A172 (cell line): Measurements from ENCODE around the gene TYMP. TPM values are rescaled to one million over a fixed set of nuclear protein-coding genes. Genes with fewer than 3 reads are reported as not detected.

Source experiments
- DNase-seq: peaks from one replicate; pipeline ENCODE4 v3.0.0-alpha.2; 2015; ENCODE audit warnings: low spot score
- total RNA-seq: library from RNA; depleted of rRNA; stranded (reverse); fragments of >200 nt; shearing (Covaris generic); gene quantifications from 2 replicates; pipeline ENCODE4 v1.2.3, GENCODE V29; 2014

Gene TYMP
- total RNA-seq, 1 experiment from 2014 or later, result 0.10 TPM

GRCh38 chr22:50563413-50564160 lies 33.8 kb upstream of the TYMP start:
- no peak for DNase-seq

GRCh38 chr22:50562523-50563412 lies 33.0 kb upstream of the TYMP start, which contains the start of gene SYCE3:
TSS of gene SYCE3 (minus strand) at chr22:50562919. CDS start at chr22:50556405, 6,514 bp downstream.
- DNase-seq, result peak; percentile 78

DNA sequence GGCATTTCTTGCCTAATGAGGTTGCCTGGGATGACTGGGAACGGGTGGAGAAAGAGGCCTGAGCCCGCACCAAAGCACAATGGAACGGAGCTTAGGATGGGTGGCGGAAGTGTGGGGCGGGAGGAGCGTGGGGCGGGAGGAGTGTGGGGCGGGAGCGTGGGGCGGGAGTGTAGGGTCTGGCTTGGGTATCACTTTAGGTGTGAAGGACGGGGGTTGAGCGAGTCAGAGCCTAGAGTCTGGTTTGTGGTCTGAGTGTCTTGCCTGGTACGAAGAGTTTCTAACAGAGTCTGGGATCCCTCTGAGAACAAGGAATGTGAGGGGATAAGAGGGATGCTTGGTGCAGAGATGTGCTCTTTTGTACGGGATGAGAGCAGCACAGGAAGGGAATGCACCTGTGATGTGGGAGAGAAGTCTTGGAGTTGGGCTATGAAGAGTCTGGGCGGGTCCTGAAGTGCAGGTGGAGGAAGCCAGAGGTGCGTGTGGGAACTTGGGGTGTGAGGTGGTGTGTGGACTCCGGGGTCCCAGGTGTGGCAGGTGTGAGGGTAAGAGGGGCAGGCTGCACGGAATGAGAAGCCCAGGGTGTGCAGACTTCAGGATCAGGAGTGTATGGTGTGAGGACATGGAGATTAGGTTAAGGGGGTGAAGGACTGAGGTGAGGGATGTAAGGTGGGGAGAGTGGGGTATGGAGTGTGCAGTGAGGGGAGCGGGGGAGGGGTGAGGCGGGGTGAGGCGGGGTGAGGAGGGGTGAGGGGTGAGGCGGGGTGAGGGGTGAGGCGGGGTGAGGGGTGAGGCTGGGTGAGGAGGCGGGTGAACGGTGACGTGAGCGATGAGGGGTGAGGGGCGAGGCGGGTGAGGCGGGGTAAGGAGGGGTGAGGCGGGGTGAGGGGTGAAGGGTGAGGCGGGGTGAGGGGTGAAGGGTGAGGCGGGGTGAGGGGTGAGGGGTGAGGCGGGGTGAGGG lies 31.9 kb upstream of the TYMP start:
- DNase-seq, result no peak

DNA sequence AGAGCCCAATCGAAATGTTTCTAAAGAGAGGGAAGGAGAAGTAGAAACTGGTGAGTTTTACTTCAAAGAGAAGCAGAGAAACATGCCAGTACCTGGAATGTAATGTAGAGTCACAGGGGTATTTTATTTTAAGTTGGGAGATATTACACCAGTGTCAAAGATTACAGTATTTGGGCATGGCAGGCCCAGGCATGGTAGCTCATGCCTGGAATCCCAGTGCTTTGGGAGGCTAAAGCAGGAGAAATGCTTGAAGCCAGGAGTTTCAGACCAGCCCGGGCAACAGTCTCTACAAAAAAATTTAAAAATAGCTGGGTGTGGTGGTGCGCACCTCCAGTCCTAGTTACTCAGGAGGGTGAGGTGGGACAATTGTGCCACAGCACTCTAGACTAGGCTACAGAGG lies 30.2 kb upstream of the TYMP start:
- no peak for DNase-seq

GRCh38 chr22:50556703-50557102 lies 26.9 kb upstream of the TYMP start:
- no peak for DNase-seq

- no peak for DNase-seq
These were observed 23.5 kb upstream of the TYMP start for GRCh38 chr22:50553310-50553709.

- no peak for DNase-seq
These were observed 21.4 kb upstream of the TYMP start for GRCh38 chr22:50551160-50551752.

DNA sequence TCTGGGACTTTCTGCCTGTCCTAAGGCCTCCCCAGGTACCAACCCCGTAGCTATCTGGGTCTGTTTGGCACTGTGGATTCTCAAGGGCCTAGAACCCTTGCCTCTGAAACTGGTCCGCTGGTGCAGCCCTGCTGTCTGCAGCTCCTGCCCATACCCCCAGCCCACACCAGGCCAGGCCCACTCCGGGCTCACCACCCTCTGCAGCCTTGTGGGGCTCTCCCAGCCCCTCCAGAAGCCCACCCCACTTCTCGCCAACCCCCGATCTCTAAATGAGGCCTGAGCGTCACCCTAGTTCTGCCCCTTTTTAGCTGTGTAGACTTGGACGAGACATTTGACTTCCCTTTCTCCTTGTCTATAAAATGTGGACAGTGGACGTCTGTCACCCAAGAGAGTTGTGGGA lies 20.6 kb upstream of the TYMP start:
- no peak for DNase-seq

- DNase-seq, result no peak
These were observed 19.3 kb upstream of the TYMP start for GRCh38 chr22:50548921-50549790.

DNA sequence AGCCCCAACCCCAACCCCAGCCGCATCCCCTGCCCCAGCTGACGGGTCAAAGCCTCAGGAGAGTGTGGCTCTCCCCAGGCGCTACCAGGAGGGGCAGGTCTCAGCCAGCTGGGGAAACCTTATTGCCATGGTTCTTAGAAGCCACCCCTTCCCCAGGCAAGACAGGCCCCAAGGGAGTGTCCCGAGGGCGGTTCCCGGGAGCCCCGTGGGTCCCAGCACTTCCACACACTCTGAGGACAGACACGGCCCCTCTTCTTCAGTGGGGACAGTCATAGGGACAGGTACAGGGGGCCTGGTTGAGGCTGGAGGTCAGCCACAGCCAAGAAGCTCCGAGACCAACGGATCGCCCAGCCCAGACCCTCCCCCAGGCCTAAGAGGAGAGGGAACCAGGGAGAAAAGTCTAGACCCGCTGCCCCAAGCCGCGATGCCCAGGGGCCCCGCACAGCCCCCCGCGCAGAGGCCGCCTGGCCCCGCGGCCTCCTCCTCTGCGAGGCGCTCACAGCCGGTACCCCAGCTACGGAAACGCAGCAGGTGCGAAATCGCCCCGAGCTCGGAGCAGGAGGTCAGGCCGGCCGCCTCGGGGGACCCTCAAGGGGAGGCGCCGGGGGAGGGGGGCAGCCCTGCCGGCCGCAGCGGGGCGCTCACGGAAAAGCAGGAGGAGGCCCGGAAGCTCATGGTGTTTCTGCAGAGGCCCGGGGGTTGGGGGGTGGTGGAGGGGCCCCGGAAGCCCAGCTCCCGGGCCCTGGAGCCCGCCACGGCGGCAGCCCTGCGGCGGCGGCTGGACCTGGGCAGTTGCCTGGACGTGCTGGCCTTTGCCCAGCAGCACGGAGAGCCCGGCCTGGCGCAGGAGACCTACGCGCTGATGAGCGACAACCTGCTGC lies 18.5 kb upstream of the TYMP start:
- no peak for DNase-seq

GRCh38 chr22:50547263-50547985 lies 17.6 kb upstream of the TYMP start:
- no peak for DNase-seq

- no peak for DNase-seq
These were observed 16.8 kb upstream of the TYMP start for GRCh38 chr22:50546326-50547262.

- DNase-seq, result no peak
These were observed 15.9 kb upstream of the TYMP start, which contains the start of gene KLHDC7B for GRCh38 chr22:50545522-50546325. TSS of gene KLHDC7B (plus strand) at chr22:50545899. CDS start at chr22:50546244, 345 bp downstream.

- no peak for DNase-seq
These were observed 15.0 kb upstream of the TYMP start for GRCh38 chr22:50544746-50545253.

- no peak for DNase-seq
These were observed 14.4 kb upstream of the TYMP start for GRCh38 chr22:50544078-50544745.
